ENCODE results near the gene PRKN. TPM values are rescaled to one million over a fixed set of nuclear protein-coding genes. Genes with fewer than 3 reads are reported as not detected.
A peak's percentile ranks its signal among the peaks of the same experiment; 100 is the strongest.

PRKN gene
- total RNA-seq, 3 donors from 2014 or later, result 5.2 to 10.2 (median 8.1) TPM

DNA sequence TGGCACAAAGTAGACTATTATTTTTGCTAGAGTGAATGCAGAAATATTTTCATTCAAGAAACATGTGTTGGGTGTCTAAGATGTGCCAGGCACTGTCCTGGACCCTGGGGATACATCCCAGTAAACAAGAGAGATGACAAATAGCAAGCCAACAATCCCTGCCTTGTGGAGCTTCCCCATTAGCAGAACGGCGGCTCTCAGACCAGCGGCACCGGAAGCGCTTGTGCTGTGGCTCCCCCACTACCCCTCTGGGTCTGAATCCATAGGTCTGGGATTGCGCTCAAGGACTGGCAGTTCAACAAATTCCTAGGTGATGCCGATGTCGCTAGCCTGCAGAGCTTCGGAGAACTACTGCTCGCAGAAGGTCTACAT is 1355.2 kb downstream of the PRKN start:
- peaks cover 3% of the 10 kb centered on the region for H3K4me1 ChIP-seq (ENCODE audit: low read depth)
- no peak overlapping the region for H3K4me3 ChIP-seq
- ATAC-seq (no peak), DNase-seq (no peak)
- no peaks in the 10 kb centered on the region for H3K9me3 ChIP-seq
- TF ChIP-seq, protein P1, sequence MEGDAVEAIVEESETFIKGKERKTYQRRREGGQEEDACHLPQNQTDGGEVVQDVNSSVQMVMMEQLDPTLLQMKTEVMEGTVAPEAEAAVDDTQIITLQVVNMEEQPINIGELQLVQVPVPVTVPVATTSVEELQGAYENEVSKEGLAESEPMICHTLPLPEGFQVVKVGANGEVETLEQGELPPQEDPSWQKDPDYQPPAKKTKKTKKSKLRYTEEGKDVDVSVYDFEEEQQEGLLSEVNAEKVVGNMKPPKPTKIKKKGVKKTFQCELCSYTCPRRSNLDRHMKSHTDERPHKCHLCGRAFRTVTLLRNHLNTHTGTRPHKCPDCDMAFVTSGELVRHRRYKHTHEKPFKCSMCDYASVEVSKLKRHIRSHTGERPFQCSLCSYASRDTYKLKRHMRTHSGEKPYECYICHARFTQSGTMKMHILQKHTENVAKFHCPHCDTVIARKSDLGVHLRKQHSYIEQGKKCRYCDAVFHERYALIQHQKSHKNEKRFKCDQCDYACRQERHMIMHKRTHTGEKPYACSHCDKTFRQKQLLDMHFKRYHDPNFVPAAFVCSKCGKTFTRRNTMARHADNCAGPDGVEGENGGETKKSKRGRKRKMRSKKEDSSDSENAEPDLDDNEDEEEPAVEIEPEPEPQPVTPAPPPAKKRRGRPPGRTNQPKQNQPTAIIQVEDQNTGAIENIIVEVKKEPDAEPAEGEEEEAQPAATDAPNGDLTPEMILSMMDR (IDR thresholded peaks at IDR 0.05), result no peak
- no peaks in the 10 kb centered on the region for H3K36me3 ChIP-seq (ENCODE audit: low read depth)
- intact Hi-C loops (cut with DNase I, micrococcal nuclease), result loop anchor here in 1 of 2 donors (5.0 kb wide), 1 partner anchor 440 kb away; no protein-coding TSS in a partner anchor

DNA sequence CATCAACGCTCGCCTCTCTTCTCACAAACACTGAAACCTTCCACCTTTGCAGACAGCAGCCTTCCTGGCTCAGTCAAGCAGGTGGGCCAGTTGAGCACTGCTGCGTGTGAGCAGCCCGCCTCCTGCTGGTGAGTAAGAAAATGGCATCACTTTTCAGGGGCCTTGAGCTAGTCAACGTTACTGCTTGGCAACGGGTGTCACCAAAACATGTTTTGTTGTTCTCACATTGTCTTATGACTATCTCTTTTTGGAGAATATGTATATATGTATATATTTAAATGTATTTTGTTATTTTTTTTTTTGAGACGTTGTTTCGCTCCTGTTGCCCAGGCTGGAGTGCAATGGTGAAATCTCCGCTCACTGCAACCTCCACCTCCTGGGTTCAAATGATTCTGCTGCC is 1356.7 kb downstream of the PRKN start:
- Histone ChIP-seq H3K9me3 (no peaks in the 10 kb centered on the region), H3K36me3 (ENCODE audit: low read depth) (no peaks in the 10 kb centered on the region), H3K4me1 (ENCODE audit: low read depth) (peaks cover 4% of the 10 kb centered on the region), H3K4me3 (no peak overlapping the region)
- intact Hi-C loops (cut with DNase I, micrococcal nuclease), result loop anchor here in 1 of 2 donors (5.0 kb wide), 1 partner anchor 439 kb away; no protein-coding TSS in a partner anchor
- DNase-seq (peak in 2 of 3 donors; percentile 60 to 68), ATAC-seq (peak; percentile 60)
- TF ChIP-seq, protein P1 (IDR thresholded peaks at IDR 0.05), result peak; percentile 78

DNA sequence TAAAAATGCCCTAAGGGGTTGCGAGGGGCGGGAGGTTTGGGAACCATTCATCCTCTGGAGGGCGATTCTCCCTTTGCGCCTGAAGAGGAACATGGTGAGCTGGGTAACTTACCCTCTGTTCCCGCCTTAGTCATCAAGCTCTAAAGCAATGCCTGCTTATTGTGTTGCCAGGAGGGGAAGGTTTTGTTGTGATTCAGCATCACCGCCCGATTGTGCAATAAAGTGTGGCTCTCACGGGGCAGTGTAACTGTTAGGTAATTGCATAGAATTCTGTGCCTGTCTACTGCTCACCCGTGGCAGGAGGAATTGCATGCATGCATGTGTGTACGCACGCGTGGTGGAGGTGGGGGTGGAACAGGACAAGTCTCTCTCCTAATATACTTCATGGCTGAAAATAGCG is 1358.2 kb downstream of the PRKN start:
- ATAC-seq (peak; percentile 75), DNase-seq (no peak)
- Histone ChIP-seq H3K36me3 (ENCODE audit: low read depth) (no peaks in the 10 kb centered on the region), H3K4me1 (ENCODE audit: low read depth) (peaks cover 4% of the 10 kb centered on the region), H3K4me3 (no peak overlapping the region), H3K9me3 (no peaks in the 10 kb centered on the region)
- TF ChIP-seq, protein P1 (IDR thresholded peaks at IDR 0.05), result no peak
- intact Hi-C loops (cut with DNase I, micrococcal nuclease), result loop anchor here in 1 of 2 donors (5.0 kb wide), 1 partner anchor 637 kb away; no protein-coding TSS in a partner anchor

DNA sequence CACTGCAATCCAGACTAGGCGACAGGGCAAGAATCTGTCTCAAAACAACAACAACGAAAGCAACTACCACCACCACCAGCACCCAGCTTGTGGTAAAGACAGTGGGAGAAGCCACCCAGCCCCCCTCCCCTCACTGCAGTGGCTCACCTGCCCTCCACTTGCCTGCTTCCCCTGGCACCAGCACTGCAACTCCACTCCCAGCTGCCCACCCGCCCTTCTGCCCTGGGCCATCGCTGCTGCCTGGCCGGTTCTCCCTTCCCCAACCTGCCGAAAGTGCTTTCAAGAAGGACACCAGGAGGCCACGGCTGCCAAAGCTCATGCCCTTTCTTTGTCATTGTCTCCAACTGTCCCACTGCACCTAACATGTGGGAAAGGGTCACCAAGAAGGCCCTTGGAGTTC is 1359.1 kb downstream of the PRKN start:
- ATAC-seq (no peak), DNase-seq (no peak)
- TF ChIP-seq, protein P1 (IDR thresholded peaks at IDR 0.05), result no peak
- Histone ChIP-seq H3K4me3 (no peak overlapping the region), H3K36me3 (ENCODE audit: low read depth) (no peaks in the 10 kb centered on the region), H3K4me1 (ENCODE audit: low read depth) (peaks cover 4% of the 10 kb centered on the region), H3K9me3 (peaks cover under 1% of the 10 kb centered on the region)
- intact Hi-C loops (cut with DNase I, micrococcal nuclease), result loop anchor here in 1 of 2 donors (5.0 kb wide), 1 partner anchor 636 kb away; no protein-coding TSS in a partner anchor

DNA sequence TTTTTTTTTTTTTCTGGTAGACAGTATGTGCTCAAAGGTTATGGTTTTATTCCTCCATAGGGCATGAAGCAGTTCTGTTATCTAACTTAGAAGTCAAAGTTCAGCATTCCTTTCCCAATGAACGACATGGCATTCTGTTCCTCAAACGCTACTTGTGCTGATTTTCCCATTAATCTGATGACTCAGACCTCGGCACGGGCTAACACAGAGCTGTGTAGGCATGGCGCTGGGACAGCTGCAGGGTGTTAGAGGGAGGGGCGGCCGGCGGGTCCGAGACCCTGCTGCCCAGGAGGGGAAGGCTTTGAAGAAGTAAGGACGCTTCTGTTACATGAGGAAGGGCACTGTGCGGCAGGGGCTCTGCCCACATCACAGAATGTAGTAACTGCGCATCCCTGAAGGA is 1360.1 kb downstream of the PRKN start:
- DNase-seq (peak in 1 of 3 donors; percentile 23), ATAC-seq (peak; percentile 84)
- no peaks in the 10 kb centered on the region for H3K36me3 ChIP-seq (ENCODE audit: low read depth)
- intact Hi-C loops (cut with DNase I, micrococcal nuclease), result loop anchor here in 1 of 2 donors (5.0 kb wide), 1 partner anchor 635 kb away; no protein-coding TSS in a partner anchor
- H3K4me3 ChIP-seq, result no peak overlapping the region
- H3K4me1 ChIP-seq (ENCODE audit: low read depth), result peaks cover 4% of the 10 kb centered on the region
- TF ChIP-seq, protein P1 (IDR thresholded peaks at IDR 0.05), result no peak
- peaks cover 9% of the 10 kb centered on the region for H3K9me3 ChIP-seq
